NT2/D1 (cell line): ENCODE data around the gene PGLYRP3.

ENCODE experiments used
- SUZ12 ChIP-seq: IDR thresholded peaks from 2 replicates; pipeline ENCODE4 v1.6.1; 2011; ENCODE audit not compliant: insufficient read length, insufficient read depth; ENCODE audit errors: extremely low read depth
- YY1 ChIP-seq: IDR thresholded peaks from 2 replicates; pipeline ENCODE4 v1.6.1; 2011; ENCODE audit not compliant: insufficient read length, insufficient read depth

DNA sequence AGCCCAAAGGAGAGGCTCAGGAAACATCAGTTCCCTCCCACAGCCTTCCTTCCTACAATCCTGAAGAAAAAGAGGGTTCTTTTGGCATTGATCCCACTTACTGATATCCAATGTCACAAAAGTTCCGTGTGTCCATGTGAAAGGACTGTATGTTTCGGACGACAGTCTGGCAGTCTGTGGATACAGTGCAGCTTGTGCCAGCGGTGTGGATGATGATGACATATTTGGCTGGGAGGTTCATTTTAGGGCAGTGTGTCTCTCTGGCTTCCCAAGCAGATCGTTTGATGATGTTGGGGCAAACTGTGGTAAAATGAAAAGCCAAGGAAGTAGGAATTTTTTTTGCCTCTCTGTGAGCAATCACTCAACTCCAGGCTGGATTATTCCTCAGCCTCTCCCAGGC, 10.4 kb downstream of the PGLYRP3 start:
- no peak for TF ChIP-seq YY1
- no peak for TF ChIP-seq SUZ12
